Brain microvascular endothelial cell (primary cell): ENCODE results near the gene THAP8.
"Not testable (repeated sequence)": the region's sequence is repeated elsewhere in the genome, so short reads cannot be mapped to it uniquely, and the experiment has no call there.

Source experiments
- DNase-seq: peaks from one replicate; pipeline ENCODE4 v3.0.0-alpha.2; 2020
- H3K27ac ChIP-seq: fragments of 250-450 bp; sonication (Bioruptor Pico); 2 replicates; pipeline ENCODE4 v1.5.1; 2020; ENCODE audit warnings: mild to moderate bottlenecking, moderate library complexity
- H3K27me3 ChIP-seq: fragments of 250-450 bp; sonication (Bioruptor Pico); replicated peaks from 2 replicates; pipeline ENCODE4 v1.5.1; 2020; ENCODE audit warnings: mild to moderate bottlenecking
- H3K36me3 ChIP-seq: fragments of 250-450 bp; sonication (Bioruptor Pico); replicated peaks from 2 replicates; pipeline ENCODE4 v1.5.1; 2020; ENCODE audit warnings: mild to moderate bottlenecking
- H3K4me3 ChIP-seq: 2 replicates; pipeline ENCODE4 v1.5.1; 2011; ENCODE audit warnings: low read depth, mild to moderate bottlenecking, control low read depth, low read length, moderate library complexity
- CTCF ChIP-seq: IDR thresholded peaks from 2 replicates; pipeline ENCODE4 v1.5.1; 2011; ENCODE audit warnings: low read depth, mild to moderate bottlenecking, moderate library complexity, low read length, control low read depth, inconsistent platforms; ENCODE audit errors: missing control alignments
- in situ Hi-C: cut with HindIII; loops from 2 replicates; pipeline ENCODE4 v1.10.0; 2017; ENCODE audit warnings: low sequenced_read_pairs, low pct_ligation_motif_present

The THAP8 gene

GRCh38 chr19:36079389-36079945 is 25.4 kb upstream of the THAP8 start:
- H3K36me3 ChIP-seq = no peaks in the 10 kb centered on the region
- TF ChIP-seq CTCF = no peak
- no peaks in the 10 kb centered on the region for H3K27me3 ChIP-seq
- in situ Hi-C loops = no loop called here
- H3K4me3 ChIP-seq = no peak overlapping the region
- H3K27ac ChIP-seq = no peak overlapping the region
- DNase-seq = no peak

GRCh38 chr19:36073121-36073876 is 19.2 kb upstream of the THAP8 start:
- no peaks in the 10 kb centered on the region for H3K27me3 ChIP-seq
- H3K27ac ChIP-seq = no peak overlapping the region
- no peaks in the 10 kb centered on the region for H3K36me3 ChIP-seq
- no peak for DNase-seq
- TF ChIP-seq CTCF = no peak
- H3K4me3 ChIP-seq = no peak overlapping the region
- in situ Hi-C loops = no loop called here

GRCh38 chr19:36072081-36072480 is 18.0 kb upstream of the THAP8 start:
- no peak for DNase-seq
- Histone ChIP-seq H3K27ac (no peak overlapping the region), H3K36me3 (no peaks in the 10 kb centered on the region), H3K4me3 (no peak overlapping the region), H3K27me3 (no peaks in the 10 kb centered on the region)
- in situ Hi-C loops = no loop called here
- TF ChIP-seq CTCF = no peak

GRCh38 chr19:36068810-36069499 is 14.9 kb upstream of the THAP8 start:
- DNase-seq, H3K27ac ChIP-seq, in situ Hi-C loops, H3K27me3 ChIP-seq, H3K36me3 ChIP-seq, H3K4me3 ChIP-seq: not testable (repeated sequence)

GRCh38 chr19:36067681-36068080 is 13.6 kb upstream of the THAP8 start:
- H3K27ac ChIP-seq = no peak overlapping the region
- H3K4me3 ChIP-seq = no peak overlapping the region
- in situ Hi-C loops = no loop called here
- no peak for TF ChIP-seq CTCF
- no peaks in the 10 kb centered on the region for H3K36me3 ChIP-seq
- no peaks in the 10 kb centered on the region for H3K27me3 ChIP-seq
- DNase-seq = no peak

GRCh38 chr19:36064826-36065225 is 10.7 kb upstream of the THAP8 start:
- H3K27ac ChIP-seq = no peak overlapping the region
- DNase-seq = no peak
- no peak for TF ChIP-seq CTCF
- no peak overlapping the region for H3K4me3 ChIP-seq
- in situ Hi-C loops = no loop called here
- H3K36me3 ChIP-seq = no peaks in the 10 kb centered on the region
- no peaks in the 10 kb centered on the region for H3K27me3 ChIP-seq
